WTC11 (cell line): ENCODE results near the gene RAP2A. TPM values are rescaled to one million over a fixed set of nuclear protein-coding genes. Genes with fewer than 3 reads are reported as not detected.

Experiments used
- ATAC-seq: fragments of 200-7000 bp; cut with Tn5 transposase; 2 replicates; pipeline ENCODE4 v1.10.0; 2021; ENCODE audit warnings: mild to moderate bottlenecking, moderate library complexity
- CTCF ChIA-PET: fragments of 300-600 bp; sonication (Branson Sonifier 250); formaldehyde crosslinking; loops from one replicate; lab custom pipeline; 2021; ENCODE audit warnings: antibody characterized with exemption; lab: Charles Lee
- POLR2A ChIA-PET: fragments of 350-600 bp; sonication (Branson Sonifier 250); formaldehyde crosslinking; loops from one replicate; lab custom pipeline; 2021; ENCODE audit warnings: antibody characterized with exemption; lab: Charles Lee
- DNase-seq: peaks from one replicate; pipeline ENCODE4 v3.0.0; 2021; ENCODE audit warnings: low spot score
- H3K27ac Mint-ChIP-seq: 2 replicates; pipeline ENCODE4 v1.8.0; 2021; ENCODE audit warnings: mixed read lengths
- H3K27me3 Mint-ChIP-seq: 2 replicates; pipeline ENCODE4 v1.8.0; 2021; ENCODE audit warnings: low read depth, mild to moderate bottlenecking, moderate library complexity, mixed read lengths
- H3K36me3 Mint-ChIP-seq: 2 replicates; pipeline ENCODE4 v1.8.0; 2021; ENCODE audit warnings: mixed read lengths
- H3K4me1 Mint-ChIP-seq: 2 replicates; pipeline ENCODE4 v1.8.0; 2022; ENCODE audit warnings: mixed read lengths
- H3K4me3 Mint-ChIP-seq: 2 replicates; pipeline ENCODE4 v1.8.0; 2021; ENCODE audit warnings: mild to moderate bottlenecking, moderate library complexity, mixed read lengths
- H3K9me3 Mint-ChIP-seq: 2 replicates; pipeline ENCODE4 v1.8.0; 2021; ENCODE audit warnings: mixed read lengths
- AR ChIP-seq: fragments of 250-450 bp; sonication (Bioruptor Pico); IDR thresholded peaks from 2 replicates; pipeline ENCODE4 v1.9.0; 2021; ENCODE audit warnings: mild to moderate bottlenecking
- HMGA2 ChIP-seq: fragments of 250-450 bp; sonication (Bioruptor Pico); IDR thresholded peaks from 2 replicates; pipeline ENCODE4 v1.4.0; 2021; ENCODE audit warnings: mild to moderate bottlenecking, moderate library complexity
- JUN ChIP-seq: sonication (generic); formaldehyde crosslinking; IDR thresholded peaks from 2 replicates; pipeline ENCODE4 v1.8.0; 2023; ENCODE audit warnings: mild to moderate bottlenecking, missing genetic modification reagents
- MXD4 ChIP-seq: fragments of 250-450 bp; sonication (Bioruptor Pico); IDR thresholded peaks from 2 replicates; pipeline ENCODE4 v1.8.0; 2021; ENCODE audit warnings: mild to moderate bottlenecking, moderate library complexity, borderline replicate concordance
- SMAD3 ChIP-seq: sonication (generic); formaldehyde crosslinking; IDR thresholded peaks from 2 replicates; pipeline ENCODE4 v1.8.0; 2022; ENCODE audit warnings: missing genetic modification reagents, mild to moderate bottlenecking, borderline replicate concordance
- ZNF121 ChIP-seq: sonication (generic); formaldehyde crosslinking; IDR thresholded peaks from 2 replicates; pipeline ENCODE4 v1.8.0; 2023; ENCODE audit warnings: missing genetic modification reagents
- ZNF138 ChIP-seq: sonication (generic); formaldehyde crosslinking; conservative IDR thresholded peaks from 2 replicates; pipeline ENCODE4 v1.8.1; 2022; ENCODE audit warnings: mild to moderate bottlenecking, moderate library complexity, missing genetic modification reagents
- ZNF232 ChIP-seq: sonication (generic); formaldehyde crosslinking; IDR thresholded peaks from 2 replicates; pipeline ENCODE4 v1.8.0; 2022; ENCODE audit warnings: mild to moderate bottlenecking, missing genetic modification reagents
- ZNF423 ChIP-seq: fragments of 250-450 bp; sonication (Bioruptor Pico); IDR thresholded peaks from 2 replicates; pipeline ENCODE4 v2.1.2; 2022; ENCODE audit warnings: mild to moderate bottlenecking, moderate library complexity
- ZSCAN18 ChIP-seq: fragments of 250-450 bp; sonication (Bioruptor Pico); IDR thresholded peaks from 2 replicates; pipeline ENCODE4 v2.1.2; 2022; ENCODE audit warnings: mild to moderate bottlenecking, moderate library complexity
- total RNA-seq: library from RNA; stranded (reverse); gene quantifications from 3 replicates; pipeline ENCODE4 v1.2.3, GENCODE V29; 2021
- TF ChIP-seq, protein P1 (sequence below): sonication (generic); formaldehyde crosslinking; IDR thresholded peaks from 2 replicates; pipeline ENCODE4 v1.8.1; 2022; ENCODE audit warnings: low read depth, mild to moderate bottlenecking, moderate library complexity, missing genetic modification reagents, borderline replicate concordance
- TF ChIP-seq, protein P2 (sequence below): sonication (generic); formaldehyde crosslinking; IDR thresholded peaks from 2 replicates; pipeline ENCODE4 v1.8.1; 2023; ENCODE audit warnings: mild to moderate bottlenecking, missing genetic modification reagents, borderline replicate concordance
- TF ChIP-seq, protein P3 (sequence below): fragments of 250-450 bp; sonication (Bioruptor Pico); conservative IDR thresholded peaks from 2 replicates; pipeline ENCODE4 v1.9.0; 2021; ENCODE audit warnings: mild to moderate bottlenecking
- TF ChIP-seq, protein P4 (sequence below): sonication (generic); formaldehyde crosslinking; IDR thresholded peaks from 2 replicates; pipeline ENCODE4 v1.8.0; 2023; ENCODE audit warnings: missing genetic modification reagents

RAP2A gene
- total RNA-seq, 1 experiment from 2014 or later, result 39.0 TPM

DNA sequence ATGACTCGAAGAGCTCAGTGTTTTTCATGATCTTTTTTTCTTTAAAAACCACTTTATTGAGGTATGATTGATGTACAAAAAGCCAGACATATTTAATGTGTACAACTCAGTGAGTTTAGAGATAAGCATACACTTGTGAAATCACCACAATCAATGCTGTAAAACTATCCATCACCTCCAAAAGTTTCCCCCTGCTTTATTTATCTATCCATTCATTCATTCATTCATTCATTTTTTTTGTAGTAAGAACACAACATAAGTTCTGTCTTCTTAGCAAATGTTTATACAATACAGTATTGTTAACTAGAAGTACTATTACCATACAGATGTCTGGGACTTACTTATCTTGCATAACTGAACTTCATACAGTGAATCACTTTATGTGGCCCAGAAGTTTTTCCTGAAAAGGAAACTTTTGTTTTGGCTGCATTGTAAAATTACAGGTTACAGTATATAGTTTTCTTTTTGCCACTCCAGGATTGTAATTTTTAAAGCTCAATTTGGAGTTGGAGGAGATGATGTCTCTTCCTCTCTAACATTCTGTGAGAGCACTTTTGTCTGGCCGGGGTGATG, 6.7 kb downstream of the RAP2A start (continued):
- TF ChIP-seq MXD4 (CRISPR knock-in tag) (no peak), SMAD3 (CRISPR knock-in tag) (no peak)
- TF ChIP-seq, protein P1, sequence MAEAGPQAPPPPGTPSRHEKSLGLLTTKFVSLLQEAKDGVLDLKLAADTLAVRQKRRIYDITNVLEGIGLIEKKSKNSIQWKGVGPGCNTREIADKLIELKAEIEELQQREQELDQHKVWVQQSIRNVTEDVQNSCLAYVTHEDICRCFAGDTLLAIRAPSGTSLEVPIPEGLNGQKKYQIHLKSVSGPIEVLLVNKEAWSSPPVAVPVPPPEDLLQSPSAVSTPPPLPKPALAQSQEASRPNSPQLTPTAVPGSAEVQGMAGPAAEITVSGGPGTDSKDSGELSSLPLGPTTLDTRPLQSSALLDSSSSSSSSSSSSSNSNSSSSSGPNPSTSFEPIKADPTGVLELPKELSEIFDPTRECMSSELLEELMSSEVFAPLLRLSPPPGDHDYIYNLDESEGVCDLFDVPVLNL (CRISPR knock-in tag), result no peak

DNA sequence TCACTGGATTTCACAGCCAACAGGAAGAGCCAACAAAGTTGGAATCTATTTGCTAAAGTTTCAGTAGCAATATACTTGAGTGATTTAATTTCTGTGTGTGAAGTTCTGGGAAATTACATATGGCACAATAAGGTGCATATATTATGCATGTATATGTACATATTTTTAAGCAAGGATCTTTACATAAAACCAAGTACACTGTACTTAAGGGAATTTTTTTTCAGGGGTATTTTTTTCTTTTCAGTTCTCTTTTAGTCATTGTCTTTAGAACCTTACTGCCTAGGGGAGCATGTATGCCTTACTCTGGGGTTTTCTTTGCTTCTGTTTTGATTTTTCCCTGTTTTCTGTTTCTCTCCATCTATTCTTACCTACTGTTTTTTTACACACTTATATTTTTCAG, 7.4 kb downstream of the RAP2A start:
- H3K4me1 Mint-ChIP-seq, result peaks cover 5% of the 10 kb centered on the region
- H3K9me3 Mint-ChIP-seq, result no peaks in the 10 kb centered on the region
- ATAC-seq, result no peak
- POLR2A ChIA-PET, result no interaction called here
- H3K4me3 Mint-ChIP-seq, result no peak overlapping the region
- H3K36me3 Mint-ChIP-seq, result 0 out of 2 replicates have a peak, but pooled peaks cover 4% of the 10 kb centered on the region
- CTCF ChIA-PET, result no interaction called here
- TF ChIP-seq ZNF232 (CRISPR knock-in tag) (no peak), ZSCAN18 (CRISPR knock-in tag) (no peak), ZNF423 (CRISPR knock-in tag) (no peak), JUN (no peak), HMGA2 (CRISPR knock-in tag) (no peak), AR (CRISPR knock-in tag) (no peak), ZNF138 (no peak), ZNF121 (no peak)
- TF ChIP-seq, protein P2, sequence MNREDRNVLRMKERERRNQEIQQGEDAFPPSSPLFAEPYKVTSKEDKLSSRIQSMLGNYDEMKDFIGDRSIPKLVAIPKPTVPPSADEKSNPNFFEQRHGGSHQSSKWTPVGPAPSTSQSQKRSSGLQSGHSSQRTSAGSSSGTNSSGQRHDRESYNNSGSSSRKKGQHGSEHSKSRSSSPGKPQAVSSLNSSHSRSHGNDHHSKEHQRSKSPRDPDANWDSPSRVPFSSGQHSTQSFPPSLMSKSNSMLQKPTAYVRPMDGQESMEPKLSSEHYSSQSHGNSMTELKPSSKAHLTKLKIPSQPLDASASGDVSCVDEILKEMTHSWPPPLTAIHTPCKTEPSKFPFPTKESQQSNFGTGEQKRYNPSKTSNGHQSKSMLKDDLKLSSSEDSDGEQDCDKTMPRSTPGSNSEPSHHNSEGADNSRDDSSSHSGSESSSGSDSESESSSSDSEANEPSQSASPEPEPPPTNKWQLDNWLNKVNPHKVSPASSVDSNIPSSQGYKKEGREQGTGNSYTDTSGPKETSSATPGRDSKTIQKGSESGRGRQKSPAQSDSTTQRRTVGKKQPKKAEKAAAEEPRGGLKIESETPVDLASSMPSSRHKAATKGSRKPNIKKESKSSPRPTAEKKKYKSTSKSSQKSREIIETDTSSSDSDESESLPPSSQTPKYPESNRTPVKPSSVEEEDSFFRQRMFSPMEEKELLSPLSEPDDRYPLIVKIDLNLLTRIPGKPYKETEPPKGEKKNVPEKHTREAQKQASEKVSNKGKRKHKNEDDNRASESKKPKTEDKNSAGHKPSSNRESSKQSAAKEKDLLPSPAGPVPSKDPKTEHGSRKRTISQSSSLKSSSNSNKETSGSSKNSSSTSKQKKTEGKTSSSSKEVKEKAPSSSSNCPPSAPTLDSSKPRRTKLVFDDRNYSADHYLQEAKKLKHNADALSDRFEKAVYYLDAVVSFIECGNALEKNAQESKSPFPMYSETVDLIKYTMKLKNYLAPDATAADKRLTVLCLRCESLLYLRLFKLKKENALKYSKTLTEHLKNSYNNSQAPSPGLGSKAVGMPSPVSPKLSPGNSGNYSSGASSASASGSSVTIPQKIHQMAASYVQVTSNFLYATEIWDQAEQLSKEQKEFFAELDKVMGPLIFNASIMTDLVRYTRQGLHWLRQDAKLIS (CRISPR knock-in tag), result no peak
- TF ChIP-seq, protein P3, sequence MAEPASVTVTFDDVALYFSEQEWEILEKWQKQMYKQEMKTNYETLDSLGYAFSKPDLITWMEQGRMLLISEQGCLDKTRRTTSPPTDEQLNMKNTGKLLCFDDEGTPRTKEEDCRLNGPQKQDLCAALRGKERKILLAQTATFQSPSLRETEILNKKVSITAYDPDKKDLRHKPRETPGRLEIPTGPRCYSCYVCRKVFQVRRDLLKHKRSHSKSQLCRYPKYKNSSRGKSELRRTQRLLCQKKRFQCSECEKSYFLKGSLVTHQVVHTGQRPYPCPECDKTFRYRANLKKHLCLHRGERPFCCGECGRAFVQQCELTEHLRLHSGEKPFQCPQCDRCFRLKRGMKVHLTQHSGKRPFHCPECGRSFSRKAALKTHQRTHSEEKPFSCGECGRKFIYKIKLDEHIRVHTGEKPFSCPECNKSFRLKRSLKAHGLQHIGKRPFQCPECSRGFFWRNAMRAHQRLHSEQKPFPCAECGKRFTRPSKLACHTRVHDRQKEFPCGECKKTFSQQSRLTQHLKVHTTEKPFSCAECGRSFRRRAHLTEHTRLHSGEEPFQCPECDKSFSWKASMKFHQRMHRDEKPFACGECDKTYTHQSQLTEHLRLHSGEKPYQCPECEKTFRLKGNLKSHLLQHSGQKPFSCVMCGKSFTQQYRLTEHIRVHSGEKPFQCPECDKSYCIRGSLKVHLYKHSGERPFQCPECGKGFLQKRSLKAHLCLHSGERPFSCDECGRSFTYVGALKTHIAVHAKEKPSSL (CRISPR knock-in tag), result no peak
- TF ChIP-seq, protein P4, sequence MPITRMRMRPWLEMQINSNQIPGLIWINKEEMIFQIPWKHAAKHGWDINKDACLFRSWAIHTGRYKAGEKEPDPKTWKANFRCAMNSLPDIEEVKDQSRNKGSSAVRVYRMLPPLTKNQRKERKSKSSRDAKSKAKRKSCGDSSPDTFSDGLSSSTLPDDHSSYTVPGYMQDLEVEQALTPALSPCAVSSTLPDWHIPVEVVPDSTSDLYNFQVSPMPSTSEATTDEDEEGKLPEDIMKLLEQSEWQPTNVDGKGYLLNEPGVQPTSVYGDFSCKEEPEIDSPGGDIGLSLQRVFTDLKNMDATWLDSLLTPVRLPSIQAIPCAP (CRISPR knock-in tag), result no peak
- TF ChIP-seq, all 79 proteins: peak for 0
- Mint-ChIP-seq H3K27ac (0 out of 2 replicates have a peak overlapping the region, but pooled peaks have one; percentile 28), H3K27me3 (no peaks in the 10 kb centered on the region)
- no peak for DNase-seq
